ENCODE measurements around the gene ELL2. TPM values are rescaled to one million over a fixed set of nuclear protein-coding genes. Genes with fewer than 3 reads are reported as not detected.
"Not testable (repeated sequence)": the region's sequence is repeated elsewhere in the genome, so short reads cannot be mapped to it uniquely, and the experiment has no call there.

Gene ELL2
- total RNA-seq, 1 donor, result 91.1 TPM

GRCh38 chr5:95881833-95882232, 79.8 kb downstream of the ELL2 start:
- no peak overlapping the region for H3K4me3 ChIP-seq (ENCODE audit: low read length)
- no peaks in the 10 kb centered on the region for H3K27me3 ChIP-seq (ENCODE audit: insufficient read depth, low read length)
- H3K4me1 ChIP-seq (ENCODE audit: insufficient read depth, low read length), result no peaks in the 10 kb centered on the region
- no peaks in the 10 kb centered on the region for H3K9me3 ChIP-seq (ENCODE audit: low read depth, low read length)

DNA sequence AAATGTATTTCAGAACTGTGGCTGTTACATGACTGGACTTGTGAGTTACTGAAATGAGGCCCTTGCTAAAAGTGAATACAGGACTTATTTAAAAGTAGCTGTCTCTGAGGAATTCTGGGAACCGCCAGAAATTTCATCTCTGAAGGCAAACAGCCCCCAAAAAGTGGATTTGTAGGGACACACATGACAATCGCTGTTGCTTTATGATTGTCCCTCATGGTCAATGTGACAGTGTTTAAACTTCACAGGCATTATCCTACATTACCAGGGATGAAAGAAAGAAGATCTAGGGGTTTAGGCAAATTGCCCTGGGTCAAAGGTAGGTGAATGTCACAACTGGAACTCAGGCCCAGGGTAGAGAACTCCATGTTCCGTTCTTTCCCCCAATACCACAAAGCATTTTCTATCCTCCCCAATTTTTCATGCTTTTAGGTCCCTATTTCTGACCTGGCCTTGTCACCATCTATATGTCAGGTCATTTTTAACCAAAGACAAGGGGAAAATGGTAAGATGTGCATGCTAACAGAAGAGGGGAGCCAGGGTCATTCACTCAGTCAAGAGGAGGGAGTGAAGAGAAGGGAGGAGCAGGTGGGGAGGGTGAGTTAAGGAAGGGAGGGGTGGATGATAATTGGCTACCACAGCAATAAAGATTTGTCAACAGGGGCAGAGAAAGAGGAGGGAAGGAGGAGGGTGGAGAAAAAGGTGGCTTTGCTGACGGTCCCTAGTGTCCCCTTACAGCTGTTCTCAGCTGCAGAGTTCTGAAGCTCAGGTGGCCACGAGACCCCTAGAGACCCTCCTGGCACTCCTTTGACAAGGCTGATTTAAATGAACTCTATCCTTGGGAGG, 81.3 kb downstream of the ELL2 start:
- Histone ChIP-seq H3K4me1 (ENCODE audit: insufficient read depth, low read length) (no peaks in the 10 kb centered on the region), H3K9me3 (ENCODE audit: low read depth, low read length) (no peaks in the 10 kb centered on the region), H3K27me3 (ENCODE audit: insufficient read depth, low read length) (no peaks in the 10 kb centered on the region), H3K4me3 (ENCODE audit: low read length) (no peak overlapping the region)

GRCh38 chr5:95879661-95880060, 82.0 kb downstream of the ELL2 start:
- Histone ChIP-seq H3K4me1 (ENCODE audit: insufficient read depth, low read length) (no peaks in the 10 kb centered on the region), H3K4me3 (ENCODE audit: low read length) (no peak overlapping the region), H3K27me3 (ENCODE audit: insufficient read depth, low read length) (no peaks in the 10 kb centered on the region), H3K9me3 (ENCODE audit: low read depth, low read length) (no peaks in the 10 kb centered on the region)

- Histone ChIP-seq H3K4me1 (ENCODE audit: insufficient read depth, low read length) (peaks cover 5% of the 10 kb centered on the region), H3K27me3 (ENCODE audit: insufficient read depth, low read length) (no peaks in the 10 kb centered on the region), H3K9me3 (ENCODE audit: low read depth, low read length) (no peaks in the 10 kb centered on the region), H3K4me3 (ENCODE audit: low read length) (no peak overlapping the region)
These were observed 83.0 kb downstream of the ELL2 start for GRCh38 chr5:95878417-95879323.

DNA sequence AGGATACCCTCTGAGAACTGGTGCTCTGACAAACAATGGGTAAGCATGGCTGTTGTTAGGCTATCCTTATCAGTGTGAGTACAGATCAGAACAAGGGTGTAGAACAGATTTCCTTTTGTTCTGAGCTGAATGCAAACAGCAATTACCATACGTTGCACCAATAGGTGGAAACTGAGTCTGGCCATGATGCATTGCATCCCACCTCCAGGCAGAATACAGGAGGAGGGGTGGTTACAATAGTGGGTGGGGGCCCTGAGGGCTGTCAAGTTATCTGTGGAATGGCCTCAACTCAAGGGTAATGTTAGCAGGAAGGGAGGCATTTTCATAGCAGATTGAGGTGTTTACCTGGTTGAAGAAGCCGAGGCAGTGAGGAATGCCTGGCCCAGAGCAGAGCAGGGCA, 84.9 kb downstream of the ELL2 start:
- Histone ChIP-seq H3K4me3 (ENCODE audit: low read length) (no peak overlapping the region), H3K27me3 (ENCODE audit: insufficient read depth, low read length) (no peaks in the 10 kb centered on the region), H3K4me1 (ENCODE audit: insufficient read depth, low read length) (peaks cover 8% of the 10 kb centered on the region), H3K9me3 (ENCODE audit: low read depth, low read length) (no peaks in the 10 kb centered on the region)

DNA sequence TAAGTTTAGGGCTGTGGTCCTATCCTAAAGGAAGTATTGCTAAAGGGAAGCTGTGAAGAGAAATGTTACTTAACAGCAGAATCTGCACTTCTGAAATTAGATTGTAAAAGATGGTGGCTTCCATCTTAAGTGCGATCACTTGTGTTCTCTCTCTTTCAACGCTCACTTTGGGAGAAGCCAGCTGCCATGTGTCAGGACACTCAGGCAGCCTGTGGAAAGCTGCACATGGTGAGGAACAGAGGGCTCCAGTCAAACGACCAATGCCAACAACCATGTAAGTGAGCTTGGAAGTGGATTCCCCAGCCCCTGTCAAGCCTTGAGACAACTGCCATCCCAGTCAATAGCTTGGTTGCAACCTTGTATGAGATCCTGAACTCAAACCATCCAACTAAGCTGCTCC, 87.4 kb downstream of the ELL2 start:
- H3K4me1 ChIP-seq (ENCODE audit: insufficient read depth, low read length), result peaks cover 29% of the 10 kb centered on the region
- H3K27me3 ChIP-seq (ENCODE audit: insufficient read depth, low read length), result no peaks in the 10 kb centered on the region
- H3K9me3 ChIP-seq (ENCODE audit: low read depth, low read length), result no peaks in the 10 kb centered on the region
- H3K4me3 ChIP-seq (ENCODE audit: low read length), result no peak overlapping the region

- no peaks in the 10 kb centered on the region for H3K27me3 ChIP-seq (ENCODE audit: insufficient read depth, low read length)
- no peak overlapping the region for H3K4me3 ChIP-seq (ENCODE audit: low read length)
- H3K4me1 ChIP-seq (ENCODE audit: insufficient read depth, low read length), result peaks cover 38% of the 10 kb centered on the region
- no peaks in the 10 kb centered on the region for H3K9me3 ChIP-seq (ENCODE audit: low read depth, low read length)
These were observed 88.3 kb downstream of the ELL2 start for GRCh38 chr5:95873351-95873750.

DNA sequence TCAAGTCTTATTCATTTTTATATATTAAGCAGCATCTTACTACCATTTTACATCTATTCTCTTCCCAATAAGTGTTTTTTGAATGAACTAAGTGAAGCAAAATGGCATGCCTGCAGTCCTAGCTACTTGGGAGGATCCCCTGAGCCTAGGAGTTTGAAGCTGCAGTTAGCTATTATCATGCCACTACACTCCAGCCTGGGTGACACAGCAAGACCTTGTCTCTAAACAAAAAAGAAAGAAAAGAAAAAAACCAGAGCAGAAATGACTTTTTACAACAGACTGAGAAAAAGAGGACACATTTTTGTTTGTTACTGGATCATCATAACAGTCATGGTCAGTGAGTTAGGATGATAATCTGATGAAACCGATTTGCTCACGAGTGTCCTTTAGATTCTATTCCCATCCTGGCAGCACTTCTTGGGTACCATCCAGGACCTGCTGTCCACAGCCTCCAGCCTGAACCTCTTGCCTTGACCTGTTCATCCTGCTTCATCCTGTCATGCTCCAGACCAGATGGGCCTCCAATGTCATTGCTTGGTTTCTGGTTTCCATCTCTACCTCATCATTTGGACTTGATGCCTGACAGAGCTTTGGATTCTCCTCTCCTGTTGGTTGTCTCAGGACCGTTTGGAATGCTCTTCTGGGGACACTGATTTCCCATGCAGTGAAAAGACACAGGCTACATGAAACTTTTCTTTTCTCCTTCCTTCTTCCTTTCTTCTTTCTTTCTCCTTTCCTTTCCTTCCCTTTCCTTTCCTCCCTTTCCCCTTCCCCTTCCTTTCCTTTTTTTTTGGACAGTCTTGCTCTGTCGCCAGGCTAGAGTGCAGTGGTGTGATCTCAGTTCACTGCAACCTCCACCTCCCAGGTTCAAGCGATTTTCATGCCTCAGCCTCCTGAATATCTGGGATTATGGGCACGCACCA, 89.0 kb downstream of the ELL2 start:
- Histone ChIP-seq H3K4me1 (ENCODE audit: insufficient read depth, low read length) (peaks cover 38% of the 10 kb centered on the region), H3K4me3 (ENCODE audit: low read length) (no peak overlapping the region), H3K9me3 (ENCODE audit: low read depth, low read length) (no peaks in the 10 kb centered on the region), H3K27me3 (ENCODE audit: insufficient read depth, low read length) (no peaks in the 10 kb centered on the region)

DNA sequence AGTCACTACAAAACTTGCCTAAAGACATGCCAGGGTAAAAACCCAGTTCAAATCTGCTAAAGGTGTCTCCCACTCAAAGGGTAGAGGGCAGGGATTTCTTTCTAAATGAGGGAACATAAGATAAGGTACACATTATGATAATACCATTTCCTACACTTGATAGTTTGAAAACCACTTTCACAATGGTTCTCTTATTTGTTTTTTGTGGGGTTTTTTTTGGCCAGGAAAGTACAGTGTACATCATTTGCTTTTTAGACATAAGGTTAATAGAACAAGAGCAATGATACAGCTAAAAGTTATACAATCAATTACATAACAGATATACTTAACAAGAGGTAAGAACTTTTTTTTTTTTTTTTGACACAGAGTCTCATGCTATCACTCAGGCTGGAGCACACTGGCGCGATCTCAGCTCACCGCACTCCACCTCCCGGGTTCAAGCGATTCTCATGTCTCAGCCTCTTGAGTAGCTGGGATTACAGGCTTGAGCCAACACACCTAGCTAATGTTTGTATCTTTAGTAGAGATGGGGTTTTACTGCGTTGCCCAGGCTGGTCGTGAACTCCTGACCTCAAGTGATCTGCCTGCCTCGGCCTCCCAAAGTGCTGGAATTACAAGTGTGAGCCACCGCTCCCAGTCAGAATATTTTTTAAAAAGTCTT, 90.4 kb downstream of the ELL2 start:
- H3K27me3 ChIP-seq (ENCODE audit: insufficient read depth, low read length), result no peaks in the 10 kb centered on the region
- H3K9me3 ChIP-seq (ENCODE audit: low read depth, low read length), result no peaks in the 10 kb centered on the region
- H3K4me1 ChIP-seq (ENCODE audit: insufficient read depth, low read length), result peaks cover 38% of the 10 kb centered on the region
- H3K4me3 ChIP-seq (ENCODE audit: low read length), result no peak overlapping the region

DNA sequence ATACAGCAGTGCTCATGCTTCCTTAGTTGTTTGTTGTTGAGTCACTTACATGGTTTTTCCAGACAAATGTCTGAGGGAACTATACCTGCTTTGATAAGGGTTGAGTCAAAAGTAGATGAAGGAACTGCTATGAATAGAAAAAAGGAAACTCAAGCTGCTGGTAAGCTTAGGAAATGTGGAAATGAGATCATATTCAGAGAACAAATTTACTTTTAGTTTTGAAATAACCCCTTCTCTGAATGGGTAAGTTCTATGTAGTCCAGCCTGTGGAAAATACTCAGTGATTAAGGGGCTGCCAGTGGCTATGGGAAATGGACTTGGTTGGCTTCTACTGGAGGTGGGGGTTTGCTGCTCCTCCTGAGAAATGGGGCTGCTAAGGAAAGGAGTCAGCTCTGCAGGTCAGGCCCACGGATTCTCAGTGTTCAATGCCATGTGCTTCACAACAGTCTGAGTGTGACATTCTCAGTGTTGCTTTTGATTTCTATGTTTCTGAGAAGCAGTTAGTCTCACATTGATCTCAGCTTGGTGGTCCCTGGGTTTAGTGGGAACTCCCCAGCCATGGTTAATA, 91.5 kb downstream of the ELL2 start:
- H3K9me3 ChIP-seq (ENCODE audit: low read depth, low read length), result no peaks in the 10 kb centered on the region
- no peaks in the 10 kb centered on the region for H3K27me3 ChIP-seq (ENCODE audit: insufficient read depth, low read length)
- H3K4me3 ChIP-seq (ENCODE audit: low read length), result no peak overlapping the region
- peaks cover 38% of the 10 kb centered on the region for H3K4me1 ChIP-seq (ENCODE audit: insufficient read depth, low read length)

DNA sequence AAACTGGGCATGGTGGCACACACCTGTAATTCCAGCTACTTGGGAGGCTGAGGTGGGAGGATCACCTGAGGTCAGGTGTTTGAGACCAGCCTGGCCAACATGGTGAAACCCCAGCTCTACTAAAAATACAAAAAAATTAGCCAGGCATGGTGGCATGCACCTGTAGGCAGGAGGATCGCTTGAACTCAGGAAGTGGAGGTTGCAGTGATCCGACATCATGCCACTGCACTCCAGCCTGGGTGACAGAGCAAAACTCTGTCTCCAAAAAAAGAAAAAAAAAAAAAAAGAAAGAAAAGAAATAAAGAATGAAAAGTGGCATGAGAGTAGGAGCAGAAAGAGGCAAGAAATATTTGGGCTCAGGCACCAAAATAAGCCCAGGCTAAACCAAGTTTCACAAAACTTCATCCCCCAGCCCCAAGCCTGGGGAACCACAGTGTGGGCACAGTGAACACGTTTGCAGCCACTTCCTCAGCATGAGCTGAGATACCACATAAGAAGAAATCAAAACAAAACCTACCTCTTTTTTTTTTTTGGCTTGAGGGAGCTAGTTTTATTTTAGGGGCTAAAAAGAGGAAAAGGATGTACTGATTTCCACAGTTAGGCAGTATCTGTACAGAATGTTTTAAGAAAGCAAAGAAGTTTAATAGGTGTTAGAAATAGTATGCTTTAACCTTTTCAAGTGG, 92.3 kb downstream of the ELL2 start:
- H3K4me1 ChIP-seq (ENCODE audit: insufficient read depth, low read length), result peaks cover 36% of the 10 kb centered on the region
- not testable (repeated sequence) for H3K9me3 ChIP-seq (ENCODE audit: low read depth, low read length); H3K27me3 ChIP-seq (ENCODE audit: insufficient read depth, low read length); H3K4me3 ChIP-seq (ENCODE audit: low read length)

DNA sequence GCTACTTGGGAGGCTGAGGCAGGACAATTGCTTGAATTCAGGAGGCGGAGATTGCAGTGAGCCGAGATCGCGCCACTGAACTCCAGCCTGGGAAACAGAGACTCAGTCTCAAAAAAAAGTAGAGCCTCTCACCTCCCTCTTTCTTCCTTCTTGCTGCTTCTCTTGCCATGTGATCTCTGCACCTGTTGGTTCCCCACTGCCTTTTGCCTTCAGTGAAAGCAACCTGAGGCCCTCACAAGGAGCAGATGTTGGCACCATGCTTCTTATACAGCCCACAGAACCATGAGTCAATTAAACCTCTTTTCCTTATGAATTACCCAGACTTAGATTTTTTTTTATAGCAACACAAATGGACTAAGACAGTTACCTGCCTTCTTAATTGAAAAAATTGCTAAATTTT, 93.5 kb downstream of the ELL2 start:
- Histone ChIP-seq H3K27me3 (ENCODE audit: insufficient read depth, low read length) (no peaks in the 10 kb centered on the region), H3K4me3 (ENCODE audit: low read length) (no peak overlapping the region), H3K4me1 (ENCODE audit: insufficient read depth, low read length) (peaks cover 35% of the 10 kb centered on the region), H3K9me3 (ENCODE audit: low read depth, low read length) (no peaks in the 10 kb centered on the region)

- Histone ChIP-seq H3K9me3 (ENCODE audit: low read depth, low read length) (no peaks in the 10 kb centered on the region), H3K27me3 (ENCODE audit: insufficient read depth, low read length) (no peaks in the 10 kb centered on the region), H3K4me3 (ENCODE audit: low read length) (no peak overlapping the region), H3K4me1 (ENCODE audit: insufficient read depth, low read length) (peaks cover 51% of the 10 kb centered on the region)
These were observed 95.1 kb downstream of the ELL2 start for GRCh38 chr5:95866435-95867040.
